ENCODE data around the gene CFAP74.

The CFAP74 gene, protein sequence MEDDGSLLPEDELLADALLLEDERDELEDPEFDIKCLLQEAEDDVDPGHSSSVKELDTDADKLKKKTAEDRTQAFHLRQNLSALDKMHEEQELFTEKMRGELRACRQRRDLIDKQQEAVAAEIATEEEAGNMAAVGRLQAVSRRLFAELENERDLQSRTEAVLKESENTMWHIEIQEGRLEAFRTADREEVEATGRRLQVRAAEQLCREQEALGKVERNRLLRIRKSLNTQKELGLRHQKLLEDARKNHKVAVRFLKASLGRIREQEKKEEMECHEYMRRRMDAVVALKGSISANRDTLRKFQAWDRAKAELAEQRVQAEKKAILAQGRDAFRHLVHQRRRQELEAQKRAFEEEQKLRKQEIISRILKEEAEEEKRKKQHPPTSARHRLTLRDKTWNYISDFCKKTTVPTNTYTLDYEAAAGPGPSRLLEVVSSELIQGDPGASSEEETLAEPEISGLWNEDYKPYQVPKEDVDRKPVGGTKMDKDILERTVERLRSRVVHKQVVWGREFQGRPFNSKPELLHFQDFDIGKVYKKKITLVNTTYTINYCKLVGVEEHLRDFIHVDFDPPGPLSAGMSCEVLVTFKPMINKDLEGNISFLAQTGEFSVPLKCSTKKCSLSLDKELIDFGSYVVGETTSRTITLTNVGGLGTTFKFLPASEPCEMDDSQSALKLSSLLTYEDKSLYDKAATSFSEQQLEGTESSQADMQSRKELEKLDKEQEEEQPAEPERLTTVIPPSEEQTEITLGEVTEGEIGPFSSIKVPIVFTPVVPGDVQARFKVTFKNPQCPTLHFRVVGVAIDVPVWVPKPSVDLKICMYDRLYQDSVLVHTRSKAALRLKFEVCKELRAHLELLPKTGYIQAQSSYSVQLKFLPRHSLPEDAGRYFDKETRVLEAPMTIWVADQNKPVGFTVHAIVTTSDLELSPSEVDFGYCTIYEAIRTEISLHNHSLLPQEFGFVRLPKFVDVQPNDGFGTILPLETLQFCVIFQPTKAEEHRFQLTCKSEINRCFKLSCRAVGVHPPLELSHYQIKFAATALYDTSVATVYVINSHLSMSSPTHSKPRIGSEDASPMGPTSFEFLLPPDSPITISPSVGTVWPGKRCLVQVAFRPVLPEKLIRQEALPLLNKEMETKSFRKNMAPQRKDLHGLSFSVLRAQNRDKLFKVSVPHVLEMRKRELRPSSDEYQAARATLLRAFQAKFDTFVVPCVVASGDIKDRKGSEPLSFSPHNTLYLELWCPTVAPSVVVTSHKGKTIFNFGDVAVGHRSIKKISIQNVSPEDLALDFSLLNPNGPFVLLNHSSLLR (N-terminal part only)

DNA sequence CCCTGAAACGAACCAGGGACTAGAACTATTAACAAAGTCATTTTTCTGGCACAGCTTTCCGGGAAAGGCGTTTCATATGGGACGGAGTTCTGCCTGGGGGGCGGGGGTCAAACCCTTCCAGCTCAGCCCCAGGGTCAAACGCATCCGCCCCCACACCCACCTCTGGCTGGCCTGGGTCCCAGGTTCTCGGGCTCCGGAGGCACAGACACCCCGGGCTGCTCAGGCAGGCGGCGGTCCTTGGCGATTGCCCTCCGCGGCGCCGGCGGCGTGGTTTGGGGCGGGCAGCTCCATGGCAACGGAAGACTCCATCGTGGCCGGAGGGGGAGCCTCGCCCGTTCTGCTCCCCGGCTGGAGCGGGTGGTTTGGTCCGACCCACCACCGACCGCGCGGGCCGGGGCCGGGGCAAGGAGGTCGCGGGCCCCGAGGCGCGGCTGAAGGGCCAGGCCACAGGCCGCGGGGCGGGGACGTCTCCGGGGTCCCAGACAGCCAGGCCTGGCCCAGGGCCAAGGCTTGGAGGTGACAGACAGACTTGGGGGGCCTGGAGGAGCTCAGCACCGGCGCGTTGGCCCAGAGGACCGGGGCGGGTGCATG is at the start of gene CFAP74:
Gene CFAP74 (minus strand): TSS at position 246 of the 591 bp plus-strand sequence. CDS start 12,830 bp downstream, outside the sequence.
- no peak for DNase-seq (ENCODE audit: low read depth)

DNA sequence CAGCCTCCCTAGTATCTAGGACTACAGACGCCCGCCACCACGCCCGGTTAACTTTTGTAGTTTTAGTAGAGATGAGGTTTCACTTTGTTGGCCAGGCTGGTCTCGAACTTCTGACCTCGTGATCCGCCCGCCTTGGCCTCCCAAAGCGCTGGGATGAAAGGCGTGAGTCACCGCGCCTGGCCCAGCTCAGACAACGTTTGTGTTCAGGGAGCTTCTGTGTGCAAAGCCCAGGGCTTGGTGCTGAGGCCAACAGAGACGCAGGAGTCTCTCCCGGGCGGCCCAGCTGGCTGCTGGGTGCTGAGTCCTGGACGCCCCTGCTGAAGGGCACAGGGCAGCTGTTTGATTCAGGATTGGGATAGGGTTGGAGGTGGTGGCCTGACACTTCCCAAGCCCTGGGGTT is 49.6 kb upstream of the CFAP74 start:
- DNase-seq (ENCODE audit: low read depth): no peak

DNA sequence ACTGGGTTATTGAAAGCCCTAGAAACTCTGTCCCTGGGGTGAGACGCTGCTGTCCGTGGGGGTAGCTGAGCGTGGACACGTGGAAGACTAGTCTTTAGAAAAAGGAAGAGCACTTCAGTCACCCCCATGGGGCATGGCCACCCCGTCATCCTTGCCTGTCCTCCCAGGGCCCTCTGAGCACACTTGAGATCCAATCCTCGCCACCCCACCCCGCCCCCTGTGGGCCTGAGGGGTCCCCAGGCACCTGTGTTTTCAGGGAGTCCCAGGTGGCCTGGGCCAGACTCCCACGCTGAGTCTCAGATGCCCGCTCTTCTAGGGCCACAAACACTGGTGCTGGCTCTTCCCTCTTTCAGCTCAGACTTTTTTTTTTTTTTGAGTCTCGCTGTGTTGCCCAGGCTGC is 49.2 kb upstream of the CFAP74 start:
- DNase-seq (ENCODE audit: low read depth): no peak

DNA sequence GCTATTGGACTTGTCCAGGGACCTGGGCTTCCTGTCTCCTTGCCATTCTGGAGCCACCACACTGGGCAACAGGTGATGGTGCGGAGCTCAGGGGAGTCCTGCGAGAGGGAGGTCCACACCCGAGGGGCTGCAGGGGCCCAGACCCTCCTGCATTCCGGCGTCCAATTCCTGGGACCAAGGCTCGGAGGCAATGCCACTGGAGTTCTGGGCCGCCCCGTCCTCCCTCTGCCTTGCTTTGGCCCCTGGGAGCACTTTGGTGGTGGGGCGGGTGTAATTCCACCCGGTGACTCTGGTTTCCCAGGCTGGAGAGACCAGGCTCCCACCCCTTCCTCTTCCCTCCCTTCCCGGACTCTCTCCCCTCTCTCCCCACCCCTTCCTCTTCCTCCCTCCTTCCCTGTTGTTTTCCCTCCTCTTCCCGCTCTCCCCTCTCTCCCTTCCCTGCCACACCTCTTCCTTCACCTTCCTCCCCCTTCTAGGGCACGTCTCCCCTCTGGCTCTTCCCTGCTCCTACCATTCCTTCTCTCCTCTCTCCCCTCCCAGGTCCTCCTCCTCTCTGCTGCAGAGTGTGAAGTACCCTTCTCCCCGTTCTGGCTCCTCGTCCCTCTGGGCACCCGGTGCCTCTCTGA is 48.6 kb upstream of the CFAP74 start:
- no peak for DNase-seq (ENCODE audit: low read depth)

DNA sequence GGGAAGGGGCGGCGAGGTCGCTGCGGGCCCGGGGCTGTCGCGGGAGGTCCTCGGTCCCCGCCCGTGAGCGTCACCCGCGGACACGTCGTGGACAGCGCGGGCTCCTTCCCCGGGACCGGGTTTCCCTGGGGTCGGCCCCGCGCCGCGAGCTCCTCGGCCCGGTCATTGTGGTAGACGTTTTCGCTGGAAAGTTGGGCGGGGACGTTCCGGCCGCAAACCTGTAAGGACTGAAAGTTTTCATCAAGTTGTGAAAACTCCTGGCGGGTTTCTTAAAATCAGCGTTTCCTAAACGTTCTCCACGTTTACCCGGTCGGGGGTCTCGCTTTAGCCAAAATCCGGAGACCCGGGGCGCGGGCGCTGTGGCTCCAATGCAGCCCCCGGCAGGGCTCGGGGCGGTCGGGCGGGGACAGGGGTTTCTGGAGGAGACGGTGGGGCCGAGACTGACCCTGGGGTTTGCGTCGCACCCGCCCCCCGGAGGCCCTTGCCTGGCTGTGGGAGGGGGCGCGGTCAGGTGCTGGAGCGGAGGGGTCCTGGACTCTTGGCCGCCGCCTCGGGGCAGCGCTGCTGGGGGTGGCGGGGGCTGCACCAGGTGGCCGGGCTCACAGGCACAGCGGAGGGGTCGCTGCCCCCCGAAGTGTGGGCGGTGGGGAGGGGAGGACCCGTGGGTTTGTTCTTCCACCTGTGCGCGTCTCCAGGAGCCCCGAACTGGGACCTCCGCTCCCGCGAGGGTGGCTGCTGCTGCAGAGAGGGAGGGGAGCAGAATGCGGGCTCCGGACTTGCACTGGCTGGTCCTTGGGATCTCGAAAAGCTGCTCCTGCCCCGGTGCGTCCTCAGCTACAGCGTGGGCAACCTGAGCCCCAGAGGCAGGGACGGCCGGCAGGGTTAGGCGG is 47.5 kb upstream of the CFAP74 start:
- DNase-seq (ENCODE audit: low read depth): no peak

DNA sequence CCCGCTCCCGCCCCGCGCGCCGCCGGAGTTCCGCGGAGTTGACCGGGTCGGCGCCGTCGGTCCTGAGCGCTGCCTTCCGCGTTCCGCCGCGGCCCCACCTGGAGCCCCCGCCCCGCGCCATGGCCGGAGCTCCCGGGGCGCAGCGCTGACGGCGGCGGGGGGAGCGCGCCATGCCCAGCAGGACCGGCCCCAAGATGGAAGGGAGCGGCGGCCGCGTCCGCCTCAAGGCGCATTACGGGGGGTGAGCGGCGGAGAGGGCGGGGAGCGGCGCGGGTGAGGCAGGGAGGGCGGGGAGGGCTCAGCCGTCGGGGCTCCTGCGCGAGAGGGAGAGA is 46.8 kb upstream of the CFAP74 start:
- DNase-seq (ENCODE audit: low read depth): no peak

DNA sequence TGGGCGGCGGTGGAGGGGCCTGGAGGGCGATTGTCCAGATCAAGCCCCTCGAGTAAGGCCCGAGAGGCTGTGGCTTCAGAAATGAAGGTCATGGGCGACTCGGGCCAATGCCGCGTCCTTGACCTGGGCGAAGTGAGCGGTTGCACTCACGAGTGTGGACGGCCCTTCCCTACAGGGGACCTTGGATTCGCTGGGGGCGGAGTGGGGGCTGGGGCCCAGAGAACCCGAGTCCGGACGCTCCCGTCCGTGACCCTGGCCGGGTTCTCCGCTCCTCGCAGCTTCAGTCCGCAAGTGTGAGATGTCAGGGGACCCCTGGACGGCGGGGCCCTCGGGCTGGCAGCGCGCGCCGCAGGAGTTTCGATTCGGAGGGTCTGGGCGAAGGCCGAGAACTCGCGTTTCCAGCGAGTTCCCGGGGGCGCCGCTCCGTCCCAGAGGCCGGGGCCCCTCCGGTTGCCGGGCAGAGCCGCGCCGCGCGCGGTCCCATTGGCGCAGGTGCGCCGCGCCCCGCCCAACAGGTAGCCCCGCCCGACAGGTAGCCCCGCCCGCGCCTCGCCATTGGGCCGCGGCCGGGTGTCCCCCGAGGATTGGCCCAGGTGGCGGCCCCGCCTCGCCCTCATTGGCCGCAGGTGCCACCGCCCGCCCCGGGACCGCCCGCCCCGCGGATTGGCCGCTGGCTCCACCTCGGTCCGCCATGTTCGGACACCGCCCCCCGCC is 46.3 kb upstream of the CFAP74 start, which contains the start of gene PRKCZ:
Gene PRKCZ (plus strand): TSS at position 694 of the 714 bp plus-strand sequence. CDS start 220 bp downstream, outside the sequence.
- peak; percentile 91 for DNase-seq (ENCODE audit: low read depth)

DNA sequence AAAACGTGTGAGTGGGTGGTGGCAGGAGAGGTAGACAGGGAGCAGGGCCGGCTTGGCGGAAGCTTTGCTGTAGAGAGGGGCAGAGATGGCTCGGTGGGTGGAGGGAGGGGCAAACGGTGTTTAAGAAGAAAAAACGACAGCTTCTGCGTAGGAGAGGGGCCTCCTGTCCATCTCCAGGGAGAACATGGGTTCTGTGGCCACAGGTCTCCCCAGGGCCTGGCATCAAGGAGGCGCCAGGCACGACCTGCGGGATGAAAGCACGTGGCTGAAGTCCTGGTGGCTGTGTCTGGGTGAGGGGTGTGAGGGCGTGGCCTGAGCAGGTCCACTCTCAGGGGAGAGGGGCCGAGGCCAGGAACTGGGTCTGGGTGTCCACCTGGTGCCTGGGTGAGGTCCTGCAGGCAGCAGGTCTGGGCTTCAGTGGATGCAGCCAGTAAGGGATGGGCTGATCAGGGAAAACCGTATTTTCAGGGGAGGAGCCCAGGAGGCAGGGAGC is 45.7 kb upstream of the CFAP74 start:
- no peak for DNase-seq (ENCODE audit: low read depth)

DNA sequence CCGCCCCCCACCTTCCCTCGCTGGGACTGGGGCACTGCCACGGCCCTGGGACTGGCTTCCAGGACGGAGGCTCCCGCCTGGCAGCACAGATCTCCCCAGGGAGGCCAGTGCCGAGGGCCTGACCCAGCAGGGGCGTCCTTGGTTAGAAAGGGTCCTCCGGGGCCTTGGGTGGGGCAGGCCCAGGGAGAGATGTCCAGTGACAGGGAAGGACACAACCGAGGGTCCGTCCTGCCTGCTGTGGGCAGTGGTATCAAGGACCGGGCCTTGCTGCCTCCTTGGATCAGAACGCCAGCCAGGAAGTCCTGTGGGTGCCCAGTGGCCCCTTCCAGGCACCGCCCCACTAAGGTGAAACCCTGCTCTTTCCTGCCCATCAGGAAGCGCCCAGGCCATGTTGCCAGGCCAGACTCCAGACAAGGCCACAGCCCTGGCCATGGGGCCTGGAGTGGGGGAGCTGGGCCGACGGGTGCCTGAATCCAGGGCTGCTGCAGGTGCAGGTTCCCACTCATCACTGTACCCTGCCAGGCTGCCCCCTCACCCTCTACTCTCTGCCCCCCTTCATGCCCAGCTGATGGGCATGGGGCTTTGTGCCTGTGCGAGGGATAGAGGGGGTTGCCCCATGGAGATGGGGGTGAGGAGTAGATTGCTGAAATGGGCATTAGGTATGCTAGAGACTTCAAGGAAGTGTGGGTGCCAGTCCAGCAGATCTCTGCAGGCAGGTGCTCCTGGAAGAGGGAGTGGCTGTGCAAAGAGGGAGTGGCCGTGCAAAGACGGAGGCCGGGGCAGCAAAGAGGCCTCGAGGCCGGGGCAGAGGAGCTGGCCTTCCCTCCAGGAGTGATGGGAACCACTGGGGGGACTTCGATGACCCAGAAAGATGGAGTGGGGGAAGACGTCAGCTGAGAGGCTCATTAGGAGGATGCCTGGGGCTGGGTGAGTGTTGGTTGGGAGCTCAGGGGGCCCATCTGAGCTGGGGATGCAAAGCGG is 44.5 kb upstream of the CFAP74 start:
- no peak for DNase-seq (ENCODE audit: low read depth)

DNA sequence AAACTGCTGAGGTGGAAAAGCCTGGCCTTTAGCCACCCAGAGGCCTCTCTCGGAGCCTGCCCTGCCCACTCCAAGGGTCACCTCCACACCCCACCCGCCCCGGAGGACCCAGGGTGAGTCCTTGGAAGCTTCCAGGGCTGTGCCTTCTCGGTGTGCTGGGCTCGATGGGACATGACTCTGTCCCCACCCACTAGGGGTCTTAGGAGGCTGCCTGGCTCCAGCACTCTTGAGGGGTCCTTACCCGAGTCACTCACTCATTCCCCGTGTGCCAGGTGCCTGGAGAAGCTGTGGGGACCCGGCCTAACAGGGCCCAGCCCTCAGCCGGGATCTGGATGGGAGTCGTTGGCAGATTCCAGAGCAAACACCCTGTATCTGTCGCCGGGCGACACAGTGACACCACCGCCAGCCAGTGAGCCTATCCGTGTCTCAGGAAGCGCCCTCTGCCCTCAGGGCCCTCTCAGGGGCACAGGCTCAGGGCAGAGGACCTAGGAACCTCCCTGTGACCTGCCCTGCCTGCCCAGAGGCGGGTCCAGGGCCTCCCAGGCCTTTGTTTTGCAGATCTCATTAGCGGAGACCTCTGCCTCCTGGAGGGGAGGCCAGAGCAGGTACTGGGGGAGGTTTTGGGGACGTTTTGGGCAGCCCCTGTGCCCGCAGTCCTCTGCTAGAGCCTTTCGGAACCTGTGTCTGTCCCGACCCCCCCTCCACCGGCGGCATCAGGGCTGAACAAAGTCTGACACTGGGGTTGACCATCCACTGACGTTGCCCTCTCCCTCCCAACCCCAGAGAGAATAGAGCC is 43.6 kb upstream of the CFAP74 start:
- no peak for DNase-seq (ENCODE audit: low read depth)

DNA sequence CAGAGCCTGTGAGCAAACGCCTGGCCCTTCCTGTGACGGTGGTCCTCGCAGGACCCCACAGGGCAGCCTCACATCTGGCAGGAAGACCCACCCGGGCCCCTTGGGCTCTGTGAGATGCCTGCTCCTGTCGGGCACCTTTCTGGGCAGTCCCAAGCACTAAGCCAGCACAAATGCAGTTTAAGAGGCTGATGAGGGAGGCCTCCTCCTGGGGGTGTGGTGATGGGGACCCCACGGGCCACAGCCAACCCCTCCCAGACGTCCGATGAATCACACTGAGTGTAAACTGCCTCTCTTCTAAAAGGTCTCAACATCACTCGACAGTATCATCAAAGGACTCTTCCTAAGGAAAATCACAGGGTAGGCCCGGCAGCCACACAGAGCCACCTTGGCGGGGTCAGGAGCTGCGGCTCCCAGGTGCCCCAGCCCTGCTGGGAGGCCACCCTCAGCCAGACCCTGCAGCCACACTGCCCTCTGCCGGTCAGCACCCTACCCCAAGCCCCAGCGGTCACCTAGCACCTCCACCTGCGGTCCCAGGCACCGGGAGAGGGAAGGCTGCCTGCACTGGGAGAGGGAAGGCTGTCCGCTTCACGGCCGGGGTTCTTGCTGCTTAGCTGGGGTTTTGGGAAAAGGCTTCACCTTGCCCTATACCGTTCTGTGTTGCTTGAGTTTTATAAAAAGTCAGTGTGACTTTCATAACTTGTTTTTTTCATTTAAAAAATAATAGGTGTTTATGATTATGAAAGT is 42.8 kb upstream of the CFAP74 start:
- DNase-seq (ENCODE audit: low read depth): no peak

DNA sequence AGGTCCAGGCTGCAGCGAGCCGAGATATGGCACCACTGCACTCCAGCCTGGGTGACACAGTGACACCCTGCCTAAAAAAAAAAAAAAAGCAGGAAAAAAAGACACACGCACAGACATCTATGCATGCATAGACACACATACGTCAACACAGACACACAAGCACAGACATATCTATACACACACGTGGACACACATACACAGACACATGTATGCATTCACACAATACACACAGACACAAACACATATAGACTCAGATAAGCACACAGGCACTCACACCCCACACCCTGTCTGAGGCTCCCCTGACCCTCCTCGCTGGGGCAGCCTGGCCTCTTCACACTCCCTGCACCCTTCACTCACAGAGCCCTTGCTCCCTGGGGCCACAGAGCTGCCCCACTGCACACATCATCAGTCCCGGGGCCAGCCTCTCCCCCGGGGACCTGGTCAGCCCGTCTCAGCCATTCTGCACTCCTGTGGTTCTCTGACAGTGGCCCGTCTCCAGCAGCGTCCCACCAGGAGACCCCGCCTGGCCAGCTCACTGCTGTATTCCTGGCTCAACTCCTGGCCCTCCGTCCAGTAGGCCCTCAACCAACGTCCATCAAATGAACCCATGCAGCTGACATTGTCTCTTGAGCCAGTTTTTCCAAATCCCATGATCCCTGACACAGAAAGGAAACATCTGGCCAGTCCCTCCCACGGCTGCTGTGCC is 42.0 kb upstream of the CFAP74 start:
- no peak for DNase-seq (ENCODE audit: low read depth)

DNA sequence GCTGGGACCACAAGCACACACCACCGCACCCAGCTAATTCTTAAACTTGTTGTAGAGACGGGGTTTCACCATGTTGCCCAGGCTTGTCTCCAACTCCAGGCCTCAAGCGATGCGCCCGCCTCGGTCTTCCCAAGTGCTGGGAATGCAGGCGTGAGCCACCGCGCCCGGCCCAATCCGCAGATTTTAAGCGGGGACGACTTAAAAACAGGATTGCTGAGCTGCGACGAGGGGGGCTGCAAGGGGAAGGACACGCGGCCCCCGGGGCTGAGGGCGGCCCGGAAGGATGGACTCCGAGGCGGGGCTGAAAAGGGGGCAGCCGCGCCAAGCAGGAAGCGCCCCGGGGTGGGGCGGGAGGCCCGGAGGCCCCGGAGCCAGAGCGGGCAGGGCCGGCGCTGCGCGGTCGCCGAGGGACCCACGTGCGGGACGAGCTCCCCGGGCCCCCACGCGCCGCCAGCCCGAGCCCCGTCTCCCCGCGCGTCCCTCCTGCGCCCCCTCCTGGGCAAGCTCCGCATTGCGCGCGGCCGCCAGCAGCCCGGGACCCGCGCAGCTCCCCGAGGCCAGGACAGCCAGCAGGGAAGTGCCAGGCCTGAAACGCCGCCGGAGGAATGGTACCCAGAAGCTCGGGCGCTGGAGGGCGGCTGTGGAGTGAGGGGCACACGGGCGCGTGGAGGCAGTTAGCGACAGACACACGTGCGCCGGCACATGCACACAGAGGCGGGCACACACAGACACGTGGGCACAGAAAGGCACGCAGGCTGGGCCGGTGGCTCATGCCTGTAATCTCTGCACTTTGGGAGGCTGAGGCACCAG is 41.1 kb upstream of the CFAP74 start:
- peak; percentile 76 for DNase-seq (ENCODE audit: low read depth)

DNA sequence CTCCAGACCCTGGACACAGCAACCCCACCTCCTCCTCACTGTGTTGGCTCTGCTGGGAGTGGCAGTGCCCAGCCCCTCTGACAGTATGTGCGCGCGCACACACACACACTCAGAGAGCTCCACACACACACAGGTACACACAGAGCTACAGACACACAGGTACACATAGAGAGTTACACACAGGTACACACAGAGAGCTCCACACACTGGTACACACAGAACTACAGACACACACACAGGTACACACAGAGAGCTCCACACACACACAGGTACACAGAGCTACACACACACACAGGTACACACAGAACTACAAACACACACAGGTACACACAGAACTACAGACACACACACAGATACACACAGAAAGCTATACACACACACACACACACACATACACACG is 40.3 kb upstream of the CFAP74 start:
- DNase-seq (ENCODE audit: low read depth): no peak
